K562 (cell line): ENCODE results near the gene TNFSF9. TPM values are rescaled to one million over a fixed set of nuclear protein-coding genes. Genes with fewer than 3 reads are reported as not detected.

Experiments used
- CBFA2T2 ChIP-seq: fragments of 450-650 bp; conservative IDR thresholded peaks from 2 replicates; pipeline ENCODE4 v1.6.1; 2017; ENCODE audit warnings: mild to moderate bottlenecking
- CBFA2T3 ChIP-seq: fragments of 450-650 bp; IDR thresholded peaks from 2 replicates; pipeline ENCODE4 v1.6.1; 2017
- CHAMP1 ChIP-seq: fragments of 450-650 bp; IDR thresholded peaks from 2 replicates; pipeline ENCODE4 v1.6.1; 2016; ENCODE audit warnings: mild to moderate bottlenecking
- EP400 ChIP-seq: fragments of 450-650 bp; IDR thresholded peaks from 2 replicates; pipeline ENCODE4 v1.6.1; 2017; ENCODE audit warnings: antibody characterized with exemption, mild to moderate bottlenecking, moderate library complexity
- FOXK1 ChIP-seq: sonication (generic); formaldehyde crosslinking; IDR thresholded peaks from 2 replicates; pipeline ENCODE4 v1.8.0; 2022; ENCODE audit warnings: missing genetic modification reagents, mild to moderate bottlenecking, borderline replicate concordance
- FOXP4 ChIP-seq: sonication (generic); formaldehyde crosslinking; IDR thresholded peaks from 2 replicates; pipeline ENCODE4 v1.8.0; 2022; ENCODE audit warnings: mild to moderate bottlenecking, missing genetic modification reagents, borderline replicate concordance
- GATAD2A ChIP-seq: fragments of 450-650 bp; IDR thresholded peaks from 2 replicates; pipeline ENCODE4 v1.6.1; 2017
- GATAD2B ChIP-seq: fragments of 450-650 bp; IDR thresholded peaks from 2 replicates; pipeline ENCODE4 v1.6.1; 2017; ENCODE audit warnings: mild to moderate bottlenecking, borderline replicate concordance
- HNRNPUL1 ChIP-seq: fragments of 200-400 bp; formaldehyde crosslinking; IDR thresholded peaks from 2 replicates; pipeline ENCODE4 v1.6.1; 2017; ENCODE audit warnings: low read length
- NCOA2 ChIP-seq, 2 experiments: fragments of 450-650 bp; IDR thresholded peaks; 2 replicates each; pipeline ENCODE4 v1.6.1; 2018; ENCODE audit warnings: mild to moderate bottlenecking in 2 of 2, moderate library complexity in 1 of 2; ENCODE audit not compliant: partially characterized antibody in 2 of 2
- NFIX ChIP-seq: fragments of 250-450 bp; sonication (Bioruptor Pico); IDR thresholded peaks from 2 replicates; pipeline ENCODE4 v1.4.0; 2020; ENCODE audit warnings: low read depth, mild to moderate bottlenecking, moderate library complexity
- NR2C1 ChIP-seq, 2 experiments: fragments of 450-650 bp; IDR thresholded peaks; 2 replicates each; pipeline ENCODE4 v1.6.1; 2017; ENCODE audit warnings: mild to moderate bottlenecking in 2 of 2, antibody characterized with exemption in 1 of 2, inconsistent platforms in 1 of 2, missing compliant biosample characterization in 1 of 2, missing genetic modification characterization in 1 of 2
- PYGO2 ChIP-seq: fragments of 450-650 bp; IDR thresholded peaks from 2 replicates; pipeline ENCODE4 v1.6.1; 2016; ENCODE audit warnings: mild to moderate bottlenecking, missing genetic modification characterization, moderate library complexity, missing compliant biosample characterization
- SNIP1 ChIP-seq: fragments of 450-650 bp; IDR thresholded peaks from 2 replicates; pipeline ENCODE4 v1.7.1; 2017; ENCODE audit warnings: low read depth, mild to moderate bottlenecking
- SOX6 ChIP-seq: fragments of 450-650 bp; IDR thresholded peaks from 2 replicates; pipeline ENCODE4 v1.6.1; 2014; ENCODE audit warnings: mild to moderate bottlenecking
- TCF3 ChIP-seq: sonication (generic); formaldehyde crosslinking; IDR thresholded peaks from 2 replicates; pipeline ENCODE4 v1.4.0; 2020; ENCODE audit warnings: mild to moderate bottlenecking, missing genetic modification reagents
- ZNF232 ChIP-seq: sonication (generic); formaldehyde crosslinking; IDR thresholded peaks from 2 replicates; pipeline ENCODE4 v1.8.0; 2022; ENCODE audit warnings: mild to moderate bottlenecking, missing genetic modification reagents
- ZNF592 ChIP-seq: fragments of 450-650 bp; IDR thresholded peaks from 2 replicates; pipeline ENCODE4 v1.6.1; 2017; ENCODE audit warnings: antibody characterized with exemption, mild to moderate bottlenecking
- ZZZ3 ChIP-seq: fragments of 450-650 bp; IDR thresholded peaks from 2 replicates; pipeline ENCODE4 v1.6.1; 2016; ENCODE audit warnings: antibody characterized with exemption, mild to moderate bottlenecking, moderate library complexity
- polyA plus RNA-seq, 8 experiments: library from polyadenylated mRNA; depleted of rRNA in 4 of 8; stranded (reverse) in 5 of 8; unstranded in 3 of 8; fragments of >200 nt; fragmentation: Nextera tagmentation in 2 of 8; fragmentation: Illumina TruSeq in 1 of 8; extraction: Ambion mirVana in 2 of 8; extraction: Trizol in 1 of 8; gene quantifications; 2 replicates each; pipeline versions ENCODE4 v1.2.1 to v1.2.3, GENCODE V29; 2011 to 2014; ENCODE audit warnings: inconsistent platforms in 1 of 8, missing spikeins in 1 of 8
- total RNA-seq, 7 experiments: library from RNA; depleted of rRNA in 6 of 7; stranded (reverse); fragments of >200 nt in 6 of 7; fragmentation: Illumina TruSeq in 2 of 7; extraction: Trizol in 2 of 7; gene quantifications; 2 replicates each; pipeline versions ENCODE4 v1.2.1 to v1.2.3, GENCODE V29; 2011 to 2021; ENCODE audit warnings: low replicate concordance in 1 of 7

The TNFSF9 gene
- total and polyA plus RNA-seq, 9 of the 15 experiments (the other 6 are each of a cell fraction or from before 2014, with no cell fraction given) = 1.4 to 17.9 (median 6.5) TPM

- TF ChIP-seq FOXP4 (CRISPR knock-in tag) (0 out of 2 replicates have a peak, but pooled peaks have one; percentile 32), TCF3 (CRISPR knock-in tag) (no peak), NFIX (CRISPR knock-in tag) (no peak), GATAD2A (peak; percentile 61; the same call in 1 of the 2 replicates), GATAD2B (0 out of 2 replicates have a peak, but pooled peaks have one; percentile 21), NCOA2 (IDR thresholded peaks at IDR 0.05; ENCODE audit: partially characterized antibody in 2 of 2) (peak in 1 of 2 experiments; percentile 57), NR2C1 (IDR thresholded peaks at IDR 0.05) (peak; percentile 16; the same call in 1 of the 2 replicates), NR2C1 (tag; IDR thresholded peaks at IDR 0.05) (no peak), FOXK1 (0 out of 2 replicates have a peak, but pooled peaks have one; percentile 36), HNRNPUL1 (no peak), CHAMP1 (peak; percentile 58; the same call in 1 of the 2 replicates), SOX6 (0 out of 2 replicates have a peak, but pooled peaks have one; percentile 8), CBFA2T3 (0 out of 2 replicates have a peak, but pooled peaks have one; percentile 55), ZNF232 (CRISPR knock-in tag) (0 out of 2 replicates have a peak, but pooled peaks have one; percentile 35), ZNF592 (peak; percentile 88; the same call in 1 of the 2 replicates), PYGO2 (0 out of 2 replicates have a peak, but pooled peaks have one; percentile 63), SNIP1 (peak; percentile 14; the same call in 1 of the 2 replicates), CBFA2T2 (peak; percentile 17; the same call in 1 of the 2 replicates), ZZZ3 (0 out of 2 replicates have a peak, but pooled peaks have one; percentile 63), EP400 (no peak)
Observed at GRCh38 chr19:6529937-6530385, 865 bp upstream of the TNFSF9 start (continued).
